Measurements from ENCODE around the gene ID2. TPM values are rescaled to one million over a fixed set of nuclear protein-coding genes. Genes with fewer than 3 reads are reported as not detected.

The ID2 gene
- total and polyA plus RNA-seq, 7 donors, result 4.1 to 33.0 (median 14.7) TPM

GRCh38 chr2:8679567-8679826 is 2.4 kb upstream of the ID2 start:
- no peak for TF ChIP-seq CTCF (IDR thresholded peaks at IDR 0.05)
- Histone ChIP-seq H3K9me3 (no peaks in the 10 kb centered on the region), H3K4me1 (peaks cover 26% of the 10 kb centered on the region), H3K4me3 (peak overlapping the region; percentile 67), H3K27ac (peak overlapping the region; percentile 93), H3K27me3 (ENCODE audit: insufficient read depth in 3 of 3, low read length in 2 of 3) (no peaks in the 10 kb centered on the region), H3K36me3 (ENCODE audit: insufficient read depth in 1 of 2, low read depth in 1 of 2) (no peaks in the 10 kb centered on the region)
- DNase-seq (no peak), ATAC-seq (no peak)
- WGBS, 3 donors, result 23 to 38% (median 26%) methylated on average over 8 of the region's 8 CpGs
- intact Hi-C loops (cut with DNase I), result no loop called here

- WGBS, 3 donors, result 29 to 53% (median 40%) methylated on average over 19 of the region's 19 CpGs
- H3K27ac ChIP-seq, result peak overlapping the region; percentile 93
- TF ChIP-seq CTCF (IDR thresholded peaks at IDR 0.05), result no peak
- intact Hi-C loops (cut with DNase I), result loop anchor here (5.0 to 10.0 kb wide), 4 partner anchors 265 to 1475 kb away; no protein-coding TSS in a partner anchor
- no peaks in the 10 kb centered on the region for H3K27me3 ChIP-seq (ENCODE audit: insufficient read depth in 3 of 3, low read length in 2 of 3)
- peak overlapping the region; percentile 67 for H3K4me3 ChIP-seq
- no peaks in the 10 kb centered on the region for H3K9me3 ChIP-seq
- no peaks in the 10 kb centered on the region for H3K36me3 ChIP-seq (ENCODE audit: insufficient read depth in 1 of 2, low read depth in 1 of 2)
- ATAC-seq, result no peak
- peaks cover 26% of the 10 kb centered on the region for H3K4me1 ChIP-seq
- no peak for DNase-seq
Measured at GRCh38 chr2:8679827-8680731, 1.8 kb upstream of the ID2 start.

- H3K27ac ChIP-seq, result peak overlapping the region; percentile 93
- H3K4me1 ChIP-seq, result peaks cover 22% of the 10 kb centered on the region
- no peak for ATAC-seq
- peak overlapping the region; percentile 67 for H3K4me3 ChIP-seq
- H3K27me3 ChIP-seq (ENCODE audit: insufficient read depth in 3 of 3, low read length in 2 of 3), result peaks cover 0 to 2% (median 0%) of the 10 kb centered on the region in 3 donors
- intact Hi-C loops (cut with DNase I), result loop anchor here (5.0 to 10.0 kb wide), 4 partner anchors 266 to 1476 kb away; no protein-coding TSS in a partner anchor
- TF ChIP-seq CTCF (IDR thresholded peaks at IDR 0.05), result no peak
- DNase-seq, result peak in 1 of 2 donors; percentile 57
- H3K36me3 ChIP-seq (ENCODE audit: insufficient read depth in 1 of 2, low read depth in 1 of 2), result no peaks in the 10 kb centered on the region
- H3K9me3 ChIP-seq, result no peaks in the 10 kb centered on the region
- WGBS, 3 donors, result 2 to 6% (median 3%) methylated on average over 29 of the region's 30 CpGs
Measured at GRCh38 chr2:8680822-8681760, 765 bp upstream of the ID2 start.

GRCh38 chr2:8682719-8683667 is 1.1 kb downstream of the ID2 start:
- intact Hi-C loops (cut with DNase I), result loop anchor here (5.0 to 10.0 kb wide), 4 partner anchors 268 to 1478 kb away; no protein-coding TSS in a partner anchor
- Histone ChIP-seq H3K4me3 (peak overlapping the region; percentile 79), H3K27ac (peak overlapping the region; percentile 56), H3K27me3 (ENCODE audit: insufficient read depth in 3 of 3, low read length in 2 of 3) (peaks cover 0 to 2% (median 0%) of the 10 kb centered on the region in 3 donors), H3K36me3 (ENCODE audit: insufficient read depth in 1 of 2, low read depth in 1 of 2) (no peaks in the 10 kb centered on the region), H3K9me3 (no peaks in the 10 kb centered on the region), H3K4me1 (peaks cover 9% of the 10 kb centered on the region)
- DNase-seq, result peak in 1 of 2 donors; percentile 45
- ATAC-seq, result no peak
- no peak for TF ChIP-seq CTCF (IDR thresholded peaks at IDR 0.05)
- WGBS, 3 donors, result 34 to 39% (median 35%) methylated on average over 30 of the region's 30 CpGs
